SK-N-SH (cell line): Measurements from ENCODE around the gene IFNLR1. TPM values are rescaled to one million over a fixed set of nuclear protein-coding genes. Genes with fewer than 3 reads are reported as not detected.

ENCODE experiments used
- CTCF ChIA-PET: fragments of 300-600, 350-600 bp; formaldehyde crosslinking; extraction: SDS; loops from one replicate; lab custom pipeline; 2021; lab: Yijun Ruan, JAX
- POLR2A ChIA-PET: fragments of 350-600 bp; sonication (Branson Sonifier 250); formaldehyde crosslinking; extraction: SDS; loops from one replicate; lab custom pipeline; 2020; ENCODE audit warnings: antibody characterized with exemption, inconsistent platforms; lab: Yijun Ruan, JAX
- DNase-seq: peaks from one replicate; pipeline ENCODE4 v3.0.0; 2012
- H2AFZ ChIP-seq: fragments of 200-600 bp; sonication (generic); 2 replicates; pipeline ENCODE4 v1.8.1; 2016; ENCODE audit warnings: antibody characterized with exemption, mild to moderate bottlenecking, low read depth
- H3F3A ChIP-seq: fragments of 200-600 bp; sonication (generic); replicated peaks from 2 replicates; pipeline ENCODE3; 2016; ENCODE audit warnings: antibody characterized with exemption, mild to moderate bottlenecking; ENCODE audit not compliant: insufficient read depth
- H3K27ac ChIP-seq, 2 experiments: fragments of 200-500 bp in 1 of 2; fragments of 200-600 bp in 1 of 2; sonication (Bioruptor generic) in 1 of 2; sonication (generic), shearing (Covaris generic) in 1 of 2; 2 replicates each; pipeline versions ENCODE4 v1.5.1 to v1.6.1; 2014 to 2016; ENCODE audit warnings: low read depth in 2 of 2, inconsistent platforms in 1 of 2, low read length in 1 of 2, mild to moderate bottlenecking in 1 of 2, mixed read lengths in 1 of 2
- H3K27me3 ChIP-seq: fragments of 200-600 bp; sonication (generic), shearing (Covaris generic); 2 replicates; pipeline ENCODE4 v1.6.1; 2016; ENCODE audit warnings: mixed run types; ENCODE audit not compliant: insufficient read depth
- H3K36me3 ChIP-seq, 2 experiments: fragments of 200-500 bp in 1 of 2; fragments of 200-600 bp in 1 of 2; sonication (Bioruptor generic) in 1 of 2; sonication (generic) in 1 of 2; replicated peaks in 1 of 2; 2 replicates each; pipeline versions ENCODE3 to v1.5.1; 2014 to 2016; ENCODE audit warnings: low read length in 1 of 2, mild to moderate bottlenecking in 1 of 2; ENCODE audit not compliant: insufficient read depth in 2 of 2, control insufficient read depth in 1 of 2
- H3K4me1 ChIP-seq, 2 experiments: fragments of 200-500 bp in 1 of 2; fragments of 200-600 bp in 1 of 2; sonication (Bioruptor generic) in 1 of 2; sonication (generic), shearing (Covaris generic) in 1 of 2; 2 replicates each; pipeline versions ENCODE4 v1.5.1 to v1.6.1; 2014 to 2016; ENCODE audit warnings: low read depth in 1 of 2, low read length in 1 of 2, mixed run types in 1 of 2; ENCODE audit not compliant: insufficient read depth in 2 of 2, control insufficient read depth in 1 of 2
- H3K4me2 ChIP-seq: fragments of 200-600 bp; sonication (generic), shearing (Covaris generic); 2 replicates; pipeline ENCODE4 v1.6.1; 2017; ENCODE audit warnings: mixed run types
- H3K4me3 ChIP-seq, 2 experiments: fragments of 200-500 bp in 1 of 2; fragments of 200-600 bp in 1 of 2; sonication (Bioruptor generic) in 1 of 2; sonication (generic), shearing (Covaris generic) in 1 of 2; 2 replicates each; pipeline versions ENCODE4 v1.5.1 to v1.8.1; 2014 to 2016; ENCODE audit warnings: low read depth in 2 of 2, inconsistent platforms in 1 of 2, low read length in 1 of 2, mild to moderate bottlenecking in 1 of 2, mixed read lengths in 1 of 2, moderate library complexity in 1 of 2
- H3K79me2 ChIP-seq: fragments of 200-600 bp; sonication (generic); 2 replicates; pipeline ENCODE4 v1.8.1; 2017; ENCODE audit warnings: mild to moderate bottlenecking; ENCODE audit not compliant: insufficient read depth
- H3K9ac ChIP-seq: fragments of 200-600 bp; sonication (generic); 2 replicates; pipeline ENCODE4 v1.6.1; 2017; ENCODE audit warnings: mixed run types
- H3K9me2 ChIP-seq: fragments of 200-600 bp; sonication (generic); 2 replicates; pipeline ENCODE4 v1.6.1; 2017; ENCODE audit warnings: mixed run types
- H3K9me3 ChIP-seq: fragments of 200-600 bp; sonication (generic); 2 replicates; pipeline ENCODE4 v1.6.1; 2017; ENCODE audit warnings: mixed run types, mild to moderate bottlenecking, moderate library complexity
- H4K20me1 ChIP-seq: fragments of 200-600 bp; sonication (generic); 2 replicates; pipeline ENCODE4 v1.6.1; 2017; ENCODE audit warnings: mild to moderate bottlenecking, mixed run types; ENCODE audit not compliant: insufficient read depth
- EP300 ChIP-seq, 2 experiments: IDR thresholded peaks; 2 replicates each; pipeline versions ENCODE4 v1.4.0 to v1.6.1; 2012; ENCODE audit warnings: borderline replicate concordance in 1 of 2, low read depth in 1 of 2, low read length in 1 of 2
- EZH2phosphoT487 ChIP-seq: fragments of 200-600 bp; sonication (generic); IDR thresholded peaks from 2 replicates; pipeline ENCODE4 v1.6.1; 2017; ENCODE audit warnings: low read depth, mixed run types, mild to moderate bottlenecking, antibody characterized with exemption, moderate library complexity, borderline replicate concordance
- FOXJ3 ChIP-seq: sonication (generic); formaldehyde crosslinking; IDR thresholded peaks from 2 replicates; pipeline ENCODE4 v1.5.1; 2020; ENCODE audit warnings: mild to moderate bottlenecking, missing genetic modification reagents
- JUND ChIP-seq: IDR thresholded peaks from 2 replicates; pipeline ENCODE4 v1.4.0; 2012
- MEF2A ChIP-seq: IDR thresholded peaks from 2 replicates; pipeline ENCODE4 v1.4.0; 2012; ENCODE audit warnings: low read depth, borderline replicate concordance
- MXI1 ChIP-seq: IDR thresholded peaks from 2 replicates; pipeline ENCODE4 v1.6.1; 2012; ENCODE audit warnings: mild to moderate bottlenecking, low read depth, low read length, improper control_type of control experiment
- NFIC ChIP-seq: IDR thresholded peaks from 2 replicates; pipeline ENCODE4 v1.4.0; 2012; ENCODE audit warnings: borderline replicate concordance
- RAD21 ChIP-seq: IDR thresholded peaks from 2 replicates; pipeline ENCODE4 v1.6.1; 2012; ENCODE audit warnings: mild to moderate bottlenecking, low read length
- RFX5 ChIP-seq: IDR thresholded peaks from 2 replicates; pipeline ENCODE4 v1.6.1; 2012; ENCODE audit warnings: mild to moderate bottlenecking, improper control_type of control experiment, low read length
- SMC3 ChIP-seq: IDR thresholded peaks from 2 replicates; pipeline ENCODE4 v1.6.1; 2012; ENCODE audit warnings: low read depth, low read length, improper control_type of control experiment
- TCF12 ChIP-seq: IDR thresholded peaks from 2 replicates; pipeline ENCODE4 v1.4.0; 2012
- TEAD4 ChIP-seq: IDR thresholded peaks from 2 replicates; pipeline ENCODE4 v1.4.0; 2012; ENCODE audit warnings: mild to moderate bottlenecking, borderline replicate concordance; ENCODE audit not compliant: insufficient read depth
- YY1 ChIP-seq: IDR thresholded peaks from 2 replicates; pipeline ENCODE4 v1.4.0; 2012; ENCODE audit warnings: low read depth, mild to moderate bottlenecking
- WGBS: methylation state at CpG from one replicate; pipeline ENCODE4 v1.1.6; 2017; ENCODE audit warnings: low lambda C conversion rate; 5-methylcytosine and 5-hydroxymethylcytosine counted together
- polyA plus RNA-seq, 3 experiments: library from polyadenylated mRNA; depleted of rRNA; stranded (reverse); fragments of >200 nt; gene quantifications; 2 replicates each; pipeline ENCODE4 v1.2.3, GENCODE V29; 2012
- TF ChIP-seq, protein P1 (sequence below): IDR thresholded peaks from 2 replicates; pipeline ENCODE4 v1.4.0; 2012; ENCODE audit warnings: low read depth, borderline replicate concordance
- TF ChIP-seq, protein P2 (sequence below): IDR thresholded peaks from 2 replicates; pipeline ENCODE4 v1.6.1; 2012; ENCODE audit warnings: mild to moderate bottlenecking, low read depth, low read length, moderate library complexity
- TF ChIP-seq, protein P3 (sequence below): fragments of 200-600 bp; sonication (generic); IDR thresholded peaks from 2 replicates; pipeline ENCODE4 v1.6.1; 2017; ENCODE audit warnings: antibody characterized with exemption, mild to moderate bottlenecking, moderate library complexity

IFNLR1 gene
- polyA plus RNA-seq, 1 of the 3 experiments (the other 2 are of a cell fraction) = 0.30 TPM

GRCh38 chr1:24134376-24134775, 52.7 kb downstream of the IFNLR1 start:
- no peaks in the 10 kb centered on the region; the same call in 1 of the 2 replicates for H3K27me3 ChIP-seq
- H4K20me1 ChIP-seq = no peaks in the 10 kb centered on the region
- H2AFZ ChIP-seq = no peak overlapping the region
- no peak overlapping the region for H3K27ac ChIP-seq
- no peak for TF ChIP-seq TCF12
- no peak for TF ChIP-seq MEF2A
- TF ChIP-seq EZH2phosphoT487 = no peak
- TF ChIP-seq RAD21 = no peak
- TF ChIP-seq, protein P1, sequence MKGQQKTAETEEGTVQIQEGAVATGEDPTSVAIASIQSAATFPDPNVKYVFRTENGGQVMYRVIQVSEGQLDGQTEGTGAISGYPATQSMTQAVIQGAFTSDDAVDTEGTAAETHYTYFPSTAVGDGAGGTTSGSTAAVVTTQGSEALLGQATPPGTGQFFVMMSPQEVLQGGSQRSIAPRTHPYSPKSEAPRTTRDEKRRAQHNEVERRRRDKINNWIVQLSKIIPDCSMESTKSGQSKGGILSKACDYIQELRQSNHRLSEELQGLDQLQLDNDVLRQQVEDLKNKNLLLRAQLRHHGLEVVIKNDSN = no peak
- TF ChIP-seq, protein P2, sequence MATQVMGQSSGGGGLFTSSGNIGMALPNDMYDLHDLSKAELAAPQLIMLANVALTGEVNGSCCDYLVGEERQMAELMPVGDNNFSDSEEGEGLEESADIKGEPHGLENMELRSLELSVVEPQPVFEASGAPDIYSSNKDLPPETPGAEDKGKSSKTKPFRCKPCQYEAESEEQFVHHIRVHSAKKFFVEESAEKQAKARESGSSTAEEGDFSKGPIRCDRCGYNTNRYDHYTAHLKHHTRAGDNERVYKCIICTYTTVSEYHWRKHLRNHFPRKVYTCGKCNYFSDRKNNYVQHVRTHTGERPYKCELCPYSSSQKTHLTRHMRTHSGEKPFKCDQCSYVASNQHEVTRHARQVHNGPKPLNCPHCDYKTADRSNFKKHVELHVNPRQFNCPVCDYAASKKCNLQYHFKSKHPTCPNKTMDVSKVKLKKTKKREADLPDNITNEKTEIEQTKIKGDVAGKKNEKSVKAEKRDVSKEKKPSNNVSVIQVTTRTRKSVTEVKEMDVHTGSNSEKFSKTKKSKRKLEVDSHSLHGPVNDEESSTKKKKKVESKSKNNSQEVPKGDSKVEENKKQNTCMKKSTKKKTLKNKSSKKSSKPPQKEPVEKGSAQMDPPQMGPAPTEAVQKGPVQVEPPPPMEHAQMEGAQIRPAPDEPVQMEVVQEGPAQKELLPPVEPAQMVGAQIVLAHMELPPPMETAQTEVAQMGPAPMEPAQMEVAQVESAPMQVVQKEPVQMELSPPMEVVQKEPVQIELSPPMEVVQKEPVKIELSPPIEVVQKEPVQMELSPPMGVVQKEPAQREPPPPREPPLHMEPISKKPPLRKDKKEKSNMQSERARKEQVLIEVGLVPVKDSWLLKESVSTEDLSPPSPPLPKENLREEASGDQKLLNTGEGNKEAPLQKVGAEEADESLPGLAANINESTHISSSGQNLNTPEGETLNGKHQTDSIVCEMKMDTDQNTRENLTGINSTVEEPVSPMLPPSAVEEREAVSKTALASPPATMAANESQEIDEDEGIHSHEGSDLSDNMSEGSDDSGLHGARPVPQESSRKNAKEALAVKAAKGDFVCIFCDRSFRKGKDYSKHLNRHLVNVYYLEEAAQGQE = no peak
- TF ChIP-seq SMC3 = no peak
- TF ChIP-seq EP300 (IDR thresholded peaks at IDR 0.05; ENCODE audit: borderline replicate concordance in 1 of 2, low read depth in 1 of 2, low read length in 1 of 2) = no peak
- TF ChIP-seq NFIC = no peak
- TF ChIP-seq, protein P3, sequence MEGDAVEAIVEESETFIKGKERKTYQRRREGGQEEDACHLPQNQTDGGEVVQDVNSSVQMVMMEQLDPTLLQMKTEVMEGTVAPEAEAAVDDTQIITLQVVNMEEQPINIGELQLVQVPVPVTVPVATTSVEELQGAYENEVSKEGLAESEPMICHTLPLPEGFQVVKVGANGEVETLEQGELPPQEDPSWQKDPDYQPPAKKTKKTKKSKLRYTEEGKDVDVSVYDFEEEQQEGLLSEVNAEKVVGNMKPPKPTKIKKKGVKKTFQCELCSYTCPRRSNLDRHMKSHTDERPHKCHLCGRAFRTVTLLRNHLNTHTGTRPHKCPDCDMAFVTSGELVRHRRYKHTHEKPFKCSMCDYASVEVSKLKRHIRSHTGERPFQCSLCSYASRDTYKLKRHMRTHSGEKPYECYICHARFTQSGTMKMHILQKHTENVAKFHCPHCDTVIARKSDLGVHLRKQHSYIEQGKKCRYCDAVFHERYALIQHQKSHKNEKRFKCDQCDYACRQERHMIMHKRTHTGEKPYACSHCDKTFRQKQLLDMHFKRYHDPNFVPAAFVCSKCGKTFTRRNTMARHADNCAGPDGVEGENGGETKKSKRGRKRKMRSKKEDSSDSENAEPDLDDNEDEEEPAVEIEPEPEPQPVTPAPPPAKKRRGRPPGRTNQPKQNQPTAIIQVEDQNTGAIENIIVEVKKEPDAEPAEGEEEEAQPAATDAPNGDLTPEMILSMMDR = no peak
- no peak for TF ChIP-seq RFX5
- TF ChIP-seq YY1 = no peak
- TF ChIP-seq TEAD4 = no peak
- TF ChIP-seq FOXJ3 (CRISPR knock-in tag) = no peak
- no peak for TF ChIP-seq MXI1
- no peak for TF ChIP-seq JUND
- H3K79me2 ChIP-seq = no peaks in the 10 kb centered on the region
- no peaks in the 10 kb centered on the region for H3F3A ChIP-seq
- no peak overlapping the region for H3K4me3 ChIP-seq
- H3K9me2 ChIP-seq = no peaks in the 10 kb centered on the region
- ChIA-PET CTCF (interaction anchor here (1.0 to 1.9 kb wide), 2 partner anchors 16 to 257 kb away, joined by 4 to 10 read pairs; no protein-coding TSS in a partner anchor), POLR2A (no interaction called here)
- no peaks in the 10 kb centered on the region for H3K4me1 ChIP-seq
- no peaks in the 10 kb centered on the region for H3K36me3 ChIP-seq
- WGBS = 50% methylated on average over 3 of the region's 3 CpGs
- no peak for DNase-seq
- no peak overlapping the region for H3K9ac ChIP-seq
- no peaks in the 10 kb centered on the region; the same call in 1 of the 2 replicates for H3K9me3 ChIP-seq
- no peak overlapping the region for H3K4me2 ChIP-seq
